Measurements from ENCODE around the gene RABL6.
A peak's percentile ranks its signal among the peaks of the same experiment; 100 is the strongest.
"Not testable (repeated sequence)": the region's sequence is repeated elsewhere in the genome, so short reads cannot be mapped to it uniquely, and the experiment has no call there.

Gene RABL6

GRCh38 chr9:136807281-136808074, at the start of gene RABL6:
TSS of gene RABL6 (plus strand) at chr9:136807948. CDS start at chr9:136808197, 249 bp downstream.
- peak; percentile 50 for DNase-seq (ENCODE audit: low read depth, low spot score)

GRCh38 chr9:136759001-136759400, 48.7 kb upstream of the RABL6 start:
- DNase-seq (ENCODE audit: low read depth, low spot score), result no peak

GRCh38 chr9:136759436-136760325, 48.1 kb upstream of the RABL6 start:
- no peak for DNase-seq (ENCODE audit: low read depth, low spot score)

GRCh38 chr9:136760424-136760823, 47.3 kb upstream of the RABL6 start:
- DNase-seq (ENCODE audit: low read depth, low spot score), result no peak

GRCh38 chr9:136760834-136761544, 46.8 kb upstream of the RABL6 start:
- not testable (repeated sequence) for DNase-seq (ENCODE audit: low read depth, low spot score)

GRCh38 chr9:136761545-136761981, 46.2 kb upstream of the RABL6 start:
- no peak for DNase-seq (ENCODE audit: low read depth, low spot score)

- DNase-seq (ENCODE audit: low read depth, low spot score), result no peak
Measured at GRCh38 chr9:136762221-136762691, 45.5 kb upstream of the RABL6 start.

- no peak for DNase-seq (ENCODE audit: low read depth, low spot score)
Measured at GRCh38 chr9:136762915-136763648, 44.7 kb upstream of the RABL6 start.

- DNase-seq (ENCODE audit: low read depth, low spot score), result no peak
Measured at GRCh38 chr9:136763649-136764035, 44.1 kb upstream of the RABL6 start.

GRCh38 chr9:136764301-136764891, 43.4 kb upstream of the RABL6 start, which contains the start of gene LCN15:
TSS of gene LCN15 (minus strand) at chr9:136764518. CDS start at chr9:136764488, 30 bp downstream.
- DNase-seq (ENCODE audit: low read depth, low spot score), result no peak

GRCh38 chr9:136765041-136765440, 42.7 kb upstream of the RABL6 start:
- no peak for DNase-seq (ENCODE audit: low read depth, low spot score)

GRCh38 chr9:136765745-136766409, 41.9 kb upstream of the RABL6 start:
- not testable (repeated sequence) for DNase-seq (ENCODE audit: low read depth, low spot score)

GRCh38 chr9:136766410-136767120, 41.2 kb upstream of the RABL6 start:
- not testable (repeated sequence) for DNase-seq (ENCODE audit: low read depth, low spot score)

- peak; percentile 29 for DNase-seq (ENCODE audit: low read depth, low spot score)
Measured at GRCh38 chr9:136769710-136770191, 38.0 kb upstream of the RABL6 start.

- DNase-seq (ENCODE audit: low read depth, low spot score), result no peak
Measured at GRCh38 chr9:136771907-136772415, 35.8 kb upstream of the RABL6 start.

GRCh38 chr9:136773386-136774044, 34.2 kb upstream of the RABL6 start:
- DNase-seq (ENCODE audit: low read depth, low spot score), result no peak

GRCh38 chr9:136774416-136775045, 33.2 kb upstream of the RABL6 start:
- DNase-seq (ENCODE audit: low read depth, low spot score), result no peak

- no peak for DNase-seq (ENCODE audit: low read depth, low spot score)
Measured at GRCh38 chr9:136775191-136775590, 32.6 kb upstream of the RABL6 start.
